MM.1S (cell line): ENCODE measurements around the gene KRTAP10-9.

Experiments used
- EZH2 ChIP-seq: fragments of 300-600 bp; sonication (generic); optimal IDR thresholded peaks from 2 replicates; pipeline ENCODE3; 2017; ENCODE audit warnings: low read depth, mild to moderate bottlenecking, antibody characterized with exemption, low read length, mixed read lengths
- TF ChIP-seq, protein P1 (sequence below): fragments of 300-600 bp; sonication (generic); IDR thresholded peaks from 2 replicates; pipeline ENCODE4 v1.5.1; 2016; ENCODE audit warnings: antibody characterized with exemption, low read length, mixed read lengths

DNA sequence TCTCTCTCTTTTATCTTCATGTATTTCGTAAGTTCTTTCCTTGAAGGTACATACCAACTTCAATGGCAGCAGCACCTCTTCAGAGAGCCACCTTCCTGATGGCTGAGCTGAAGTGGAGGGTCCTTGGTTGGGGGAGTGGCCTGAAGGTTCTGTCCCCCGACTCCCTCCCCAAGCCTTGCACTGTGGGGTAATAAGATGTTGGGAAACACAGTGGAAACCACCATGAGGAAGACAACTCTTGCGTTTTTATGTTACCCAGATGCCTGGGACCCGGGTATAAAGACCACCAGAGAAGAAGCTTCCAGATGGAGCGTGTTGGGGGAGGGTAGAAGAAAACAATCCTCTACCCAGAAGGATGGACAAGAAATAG lies 31.6 kb downstream of the KRTAP10-9 start:
- TF ChIP-seq, protein P1, sequence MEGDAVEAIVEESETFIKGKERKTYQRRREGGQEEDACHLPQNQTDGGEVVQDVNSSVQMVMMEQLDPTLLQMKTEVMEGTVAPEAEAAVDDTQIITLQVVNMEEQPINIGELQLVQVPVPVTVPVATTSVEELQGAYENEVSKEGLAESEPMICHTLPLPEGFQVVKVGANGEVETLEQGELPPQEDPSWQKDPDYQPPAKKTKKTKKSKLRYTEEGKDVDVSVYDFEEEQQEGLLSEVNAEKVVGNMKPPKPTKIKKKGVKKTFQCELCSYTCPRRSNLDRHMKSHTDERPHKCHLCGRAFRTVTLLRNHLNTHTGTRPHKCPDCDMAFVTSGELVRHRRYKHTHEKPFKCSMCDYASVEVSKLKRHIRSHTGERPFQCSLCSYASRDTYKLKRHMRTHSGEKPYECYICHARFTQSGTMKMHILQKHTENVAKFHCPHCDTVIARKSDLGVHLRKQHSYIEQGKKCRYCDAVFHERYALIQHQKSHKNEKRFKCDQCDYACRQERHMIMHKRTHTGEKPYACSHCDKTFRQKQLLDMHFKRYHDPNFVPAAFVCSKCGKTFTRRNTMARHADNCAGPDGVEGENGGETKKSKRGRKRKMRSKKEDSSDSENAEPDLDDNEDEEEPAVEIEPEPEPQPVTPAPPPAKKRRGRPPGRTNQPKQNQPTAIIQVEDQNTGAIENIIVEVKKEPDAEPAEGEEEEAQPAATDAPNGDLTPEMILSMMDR: no peak
- no peak for TF ChIP-seq EZH2
